ENCODE data around the gene NCOA1.

The NCOA1 gene

DNA sequence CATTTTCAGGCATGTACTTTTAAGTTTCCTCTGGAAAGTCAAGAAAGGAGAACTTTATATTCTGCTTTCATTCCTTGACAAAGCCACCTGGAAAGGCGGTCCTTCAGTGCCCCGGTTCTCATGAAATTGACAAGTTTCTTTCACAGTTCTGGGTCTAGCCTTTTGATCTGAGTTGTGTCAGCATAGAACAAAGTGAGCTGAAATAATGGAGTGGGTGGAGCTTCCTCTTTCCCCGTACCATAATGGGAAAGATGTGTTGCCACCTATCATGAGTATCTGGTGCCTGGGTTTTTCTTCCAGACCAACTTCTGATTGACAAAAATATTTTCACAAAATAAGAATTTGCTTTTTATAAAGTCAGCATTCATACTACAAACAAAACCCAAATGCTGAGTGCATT, 252.9 kb downstream of the NCOA1 start:
- DNase-seq (ENCODE audit: insufficient read length, low spot score) (no peak), FAIRE-seq (no peak)
- TF ChIP-seq POU2F2 (IDR thresholded peaks at IDR 0.05; ENCODE audit: low read depth, low read length): no peak
- TF ChIP-seq POLR2AphosphoS5 (IDR thresholded peaks at IDR 0.05; ENCODE audit: low read depth, low read length): no peak
- TF ChIP-seq SPI1 (IDR thresholded peaks at IDR 0.05; ENCODE audit: low read depth, low read length): no peak
- TF ChIP-seq TAF1 (IDR thresholded peaks at IDR 0.05; ENCODE audit: low read depth, low read length): no peak
- no peak for TF ChIP-seq PAX5 (IDR thresholded peaks at IDR 0.05; ENCODE audit: insufficient read depth, low read length, severe bottlenecking)
- no peak for TF ChIP-seq POLR2A (IDR thresholded peaks at IDR 0.05; ENCODE audit: low read depth, low read length)

DNA sequence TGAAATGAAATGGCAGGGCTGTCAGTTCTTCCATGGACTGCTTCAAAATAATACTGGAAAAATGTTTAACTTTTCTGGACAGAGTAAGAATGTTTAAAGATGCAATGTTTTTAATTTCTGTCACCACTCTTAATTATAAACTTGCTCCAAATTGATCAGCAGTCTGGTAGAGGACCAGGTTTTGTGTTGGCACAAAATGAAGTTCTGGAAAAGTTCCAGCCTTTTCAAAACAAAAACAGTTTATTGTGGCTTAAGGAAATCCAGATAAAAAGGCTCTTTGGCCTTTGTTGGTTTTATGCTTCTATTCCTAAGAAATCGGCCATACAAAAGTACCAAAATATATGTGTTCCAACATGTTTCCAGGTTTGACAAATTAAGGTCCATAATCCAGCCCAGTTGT, 253.3 kb downstream of the NCOA1 start:
- FAIRE-seq: no peak
- TF ChIP-seq POLR2AphosphoS5 (IDR thresholded peaks at IDR 0.05; ENCODE audit: low read depth, low read length): no peak
- TF ChIP-seq POLR2A (IDR thresholded peaks at IDR 0.05; ENCODE audit: low read depth, low read length): no peak
- no peak for TF ChIP-seq PAX5 (IDR thresholded peaks at IDR 0.05; ENCODE audit: insufficient read depth, low read length, severe bottlenecking)
- TF ChIP-seq SPI1 (IDR thresholded peaks at IDR 0.05; ENCODE audit: low read depth, low read length): no peak
- TF ChIP-seq TAF1 (IDR thresholded peaks at IDR 0.05; ENCODE audit: low read depth, low read length): no peak
- TF ChIP-seq POU2F2 (IDR thresholded peaks at IDR 0.05; ENCODE audit: low read depth, low read length): no peak
- DNase-seq (ENCODE audit: insufficient read length, low spot score): no peak

DNA sequence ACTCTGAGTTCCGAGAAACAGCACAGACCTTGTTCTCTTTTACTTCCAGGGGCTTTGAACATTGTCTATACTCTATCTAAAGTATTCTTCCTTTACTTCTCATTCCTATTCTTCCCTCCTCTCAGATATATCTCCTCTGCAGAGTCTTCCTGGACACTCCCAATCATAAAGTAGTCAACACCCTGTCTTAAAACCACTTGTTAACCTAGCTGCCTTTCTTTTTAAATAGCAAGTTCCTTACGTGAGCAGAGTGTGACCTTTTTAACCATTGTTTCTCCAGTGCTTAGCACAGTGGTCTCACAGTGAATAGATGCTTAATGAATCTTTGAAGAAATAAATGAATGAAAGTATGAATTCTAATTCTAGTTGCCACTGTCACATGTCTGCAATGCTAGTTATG, 254.8 kb downstream of the NCOA1 start:
- TF ChIP-seq POLR2AphosphoS5 (IDR thresholded peaks at IDR 0.05; ENCODE audit: low read depth, low read length): no peak
- TF ChIP-seq PAX5 (IDR thresholded peaks at IDR 0.05; ENCODE audit: insufficient read depth, low read length, severe bottlenecking): no peak
- TF ChIP-seq POU2F2 (IDR thresholded peaks at IDR 0.05; ENCODE audit: low read depth, low read length): no peak
- TF ChIP-seq TAF1 (IDR thresholded peaks at IDR 0.05; ENCODE audit: low read depth, low read length): no peak
- no peak for TF ChIP-seq SPI1 (IDR thresholded peaks at IDR 0.05; ENCODE audit: low read depth, low read length)
- no peak for TF ChIP-seq POLR2A (IDR thresholded peaks at IDR 0.05; ENCODE audit: low read depth, low read length)
- FAIRE-seq (no peak), DNase-seq (ENCODE audit: insufficient read length, low spot score) (no peak)

DNA sequence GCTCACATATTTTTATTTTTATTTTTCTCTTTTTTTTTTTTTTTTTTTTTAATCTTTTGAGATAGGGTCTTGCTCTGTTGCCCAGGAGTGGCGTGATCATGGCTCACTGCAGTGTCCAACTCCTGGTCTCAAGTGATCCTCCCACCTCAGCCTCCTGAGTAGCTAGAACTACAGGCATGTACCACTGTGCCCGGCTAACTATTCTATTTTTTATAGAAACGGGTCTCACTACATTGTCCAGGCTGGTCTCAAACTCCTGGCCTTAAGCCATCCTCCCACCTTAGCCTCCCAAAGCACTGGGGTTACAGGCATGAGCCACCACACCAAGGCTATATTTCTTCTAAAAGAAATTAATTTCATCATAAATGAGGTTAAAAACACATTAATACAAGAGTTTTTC, 256.2 kb downstream of the NCOA1 start:
- DNase-seq (ENCODE audit: insufficient read length, low spot score): no peak
- TF ChIP-seq POLR2A (IDR thresholded peaks at IDR 0.05; ENCODE audit: low read depth, low read length) (no peak), SPI1 (IDR thresholded peaks at IDR 0.05; ENCODE audit: low read depth, low read length) (no peak), POU2F2 (IDR thresholded peaks at IDR 0.05; ENCODE audit: low read depth, low read length) (no peak), POLR2AphosphoS5 (IDR thresholded peaks at IDR 0.05; ENCODE audit: low read depth, low read length) (no peak), PAX5 (IDR thresholded peaks at IDR 0.05; ENCODE audit: insufficient read depth, low read length, severe bottlenecking) (no peak), TAF1 (IDR thresholded peaks at IDR 0.05; ENCODE audit: low read depth, low read length) (no peak)
- no peak for FAIRE-seq

DNA sequence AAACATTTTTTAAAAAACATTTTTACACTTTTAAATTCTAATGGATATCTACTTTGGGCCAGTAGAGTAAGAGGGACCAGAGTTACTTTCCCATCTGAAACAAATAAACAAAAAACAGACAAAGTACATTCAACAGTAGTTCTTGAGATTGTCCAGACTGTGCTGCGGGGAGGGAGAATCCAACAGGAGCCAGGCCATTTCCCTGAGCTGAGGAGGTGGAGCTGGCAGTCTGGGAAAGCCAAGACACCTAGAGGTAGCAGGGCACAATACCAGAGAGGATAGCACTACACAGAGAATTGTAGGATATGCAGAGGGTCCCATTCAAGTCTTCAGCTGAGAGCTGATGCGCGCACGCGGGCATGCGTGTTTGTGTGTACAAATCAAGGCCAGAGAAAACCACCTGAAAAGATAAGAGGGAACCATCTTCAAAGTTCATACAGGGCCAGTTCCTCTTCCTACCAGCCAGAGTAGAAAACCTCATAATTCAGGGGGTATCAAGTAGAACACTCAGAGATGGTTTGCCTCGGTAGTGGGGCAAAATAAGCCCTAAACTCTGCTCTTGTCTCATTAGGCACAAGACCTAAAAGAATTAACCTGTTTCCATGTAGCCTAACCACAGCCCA, 258.1 kb downstream of the NCOA1 start:
- no peak for DNase-seq (ENCODE audit: insufficient read length, low spot score)
- no peak for FAIRE-seq
- TF ChIP-seq POLR2A (IDR thresholded peaks at IDR 0.05; ENCODE audit: low read depth, low read length): no peak

DNA sequence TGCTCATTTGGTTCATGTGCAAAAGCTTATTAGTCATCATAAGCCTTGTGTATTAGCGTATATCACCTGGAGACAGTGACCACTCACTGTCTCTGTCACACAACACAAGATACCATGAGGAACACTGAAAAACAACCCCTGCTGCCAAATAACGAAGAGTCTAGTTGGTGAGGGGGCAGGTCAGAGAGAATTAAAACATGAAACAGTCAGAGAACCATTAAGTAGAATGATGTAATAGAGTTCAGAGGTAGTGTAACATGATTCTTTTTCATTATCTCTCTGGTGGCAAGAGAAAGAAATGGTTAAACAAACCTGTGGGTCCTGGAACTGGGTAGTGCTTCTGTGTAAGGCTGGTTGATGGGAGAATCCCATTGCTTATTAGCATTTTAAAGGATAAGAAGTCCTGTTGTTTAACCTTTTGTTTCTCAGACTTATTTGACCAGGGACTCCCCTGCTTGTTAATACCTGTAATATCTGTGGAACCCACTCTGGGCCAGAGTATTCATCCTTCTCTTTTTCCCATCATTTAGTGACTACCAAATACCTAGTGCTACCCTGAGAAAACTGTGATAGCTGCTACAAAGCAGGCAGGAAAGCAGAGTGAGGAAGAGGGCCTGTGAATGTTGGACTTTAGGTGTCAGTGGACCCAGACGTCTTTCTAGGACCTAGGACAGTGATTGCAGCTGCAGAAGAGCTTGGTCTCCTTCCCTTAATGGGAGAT, 264.1 kb downstream of the NCOA1 start:
- DNase-seq (ENCODE audit: insufficient read length, low spot score) (no peak), FAIRE-seq (no peak)
- TF ChIP-seq POLR2AphosphoS5 (IDR thresholded peaks at IDR 0.05; ENCODE audit: low read depth, low read length) (no peak), POU2F2 (IDR thresholded peaks at IDR 0.05; ENCODE audit: low read depth, low read length) (no peak), POLR2A (IDR thresholded peaks at IDR 0.05; ENCODE audit: low read depth, low read length) (no peak), PAX5 (IDR thresholded peaks at IDR 0.05; ENCODE audit: insufficient read depth, low read length, severe bottlenecking) (no peak), SPI1 (IDR thresholded peaks at IDR 0.05; ENCODE audit: low read depth, low read length) (no peak), TAF1 (IDR thresholded peaks at IDR 0.05; ENCODE audit: low read depth, low read length) (no peak)

DNA sequence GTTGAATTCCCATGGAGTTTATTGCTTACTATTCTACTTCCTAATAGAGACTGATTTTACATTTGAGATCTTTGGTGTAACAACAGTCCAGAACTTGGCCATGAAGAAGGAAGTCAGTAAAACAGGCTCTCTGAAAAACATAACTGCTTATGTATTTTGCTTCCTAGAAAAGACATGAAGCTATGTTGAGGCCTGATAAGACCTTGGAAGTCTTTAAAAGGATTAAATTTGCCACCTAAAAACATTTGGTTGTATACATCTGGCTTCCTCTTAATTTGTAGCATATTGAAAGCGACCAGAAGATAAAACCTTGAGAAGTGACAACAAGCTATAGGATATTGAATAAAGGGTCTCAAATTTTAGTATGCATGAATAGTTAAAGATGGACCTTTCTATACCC, 265.7 kb downstream of the NCOA1 start:
- no peak for FAIRE-seq
- DNase-seq (ENCODE audit: insufficient read length, low spot score): no peak

DNA sequence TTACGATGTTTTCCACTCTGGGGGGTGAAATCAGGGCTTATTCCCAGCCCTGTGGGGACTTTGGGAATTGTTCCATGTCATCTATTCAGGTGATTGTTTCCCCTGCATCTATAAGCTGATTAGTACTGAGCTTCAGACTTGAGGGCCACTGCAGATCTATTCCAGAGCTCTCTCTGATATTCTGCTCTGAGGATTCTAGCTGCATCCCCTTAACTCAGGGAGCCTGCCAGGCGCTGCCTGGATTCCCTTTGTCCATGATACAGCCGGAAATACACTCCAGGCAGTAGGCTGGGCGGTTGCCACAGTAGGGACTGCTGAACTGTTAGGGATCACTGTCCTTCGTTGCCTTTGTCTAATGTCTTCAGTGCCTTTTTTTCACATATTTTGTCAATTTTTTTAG, 270.8 kb downstream of the NCOA1 start:
- no peak for TF ChIP-seq PAX5 (IDR thresholded peaks at IDR 0.05; ENCODE audit: insufficient read depth, low read length, severe bottlenecking)
- TF ChIP-seq TAF1 (IDR thresholded peaks at IDR 0.05; ENCODE audit: low read depth, low read length): no peak
- TF ChIP-seq SPI1 (IDR thresholded peaks at IDR 0.05; ENCODE audit: low read depth, low read length): no peak
- TF ChIP-seq POLR2A (IDR thresholded peaks at IDR 0.05; ENCODE audit: low read depth, low read length): no peak
- TF ChIP-seq POLR2AphosphoS5 (IDR thresholded peaks at IDR 0.05; ENCODE audit: low read depth, low read length): no peak
- TF ChIP-seq POU2F2 (IDR thresholded peaks at IDR 0.05; ENCODE audit: low read depth, low read length): no peak
- DNase-seq (ENCODE audit: insufficient read length, low spot score) (no peak), FAIRE-seq (no peak)

More for the DNA sequence above, 265.7 kb downstream of the NCOA1 start:
- TF ChIP-seq POU2F2 (IDR thresholded peaks at IDR 0.05; ENCODE audit: low read depth, low read length): no peak
- TF ChIP-seq PAX5 (IDR thresholded peaks at IDR 0.05; ENCODE audit: insufficient read depth, low read length, severe bottlenecking): no peak
- TF ChIP-seq POLR2AphosphoS5 (IDR thresholded peaks at IDR 0.05; ENCODE audit: low read depth, low read length): no peak
- no peak for TF ChIP-seq POLR2A (IDR thresholded peaks at IDR 0.05; ENCODE audit: low read depth, low read length)
- TF ChIP-seq SPI1 (IDR thresholded peaks at IDR 0.05; ENCODE audit: low read depth, low read length): no peak
- no peak for TF ChIP-seq TAF1 (IDR thresholded peaks at IDR 0.05; ENCODE audit: low read depth, low read length)

DNA sequence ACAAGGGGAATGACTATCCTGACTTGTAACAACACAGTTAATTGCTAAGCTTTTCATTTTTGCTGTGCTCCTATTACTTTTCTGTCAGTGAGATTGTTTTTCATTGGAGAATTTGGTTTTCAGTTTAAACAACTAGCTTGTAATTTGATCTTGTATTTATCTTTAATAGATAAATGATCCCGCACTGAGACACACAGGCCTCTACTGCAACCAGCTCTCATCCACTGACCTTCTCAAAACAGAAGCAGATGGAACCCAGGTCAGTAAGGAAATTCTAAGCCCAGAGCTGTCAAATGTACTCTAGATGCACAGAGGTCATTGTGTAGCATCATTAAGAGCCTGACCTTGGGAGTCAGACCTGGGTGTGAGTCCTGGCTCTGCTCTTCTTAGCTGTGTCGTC, 271.5 kb downstream of the NCOA1 start:
- DNase-seq (ENCODE audit: insufficient read length, low spot score) (no peak), FAIRE-seq (no peak)
- TF ChIP-seq SPI1 (IDR thresholded peaks at IDR 0.05; ENCODE audit: low read depth, low read length): no peak
- no peak for TF ChIP-seq POU2F2 (IDR thresholded peaks at IDR 0.05; ENCODE audit: low read depth, low read length)
- no peak for TF ChIP-seq PAX5 (IDR thresholded peaks at IDR 0.05; ENCODE audit: insufficient read depth, low read length, severe bottlenecking)
- TF ChIP-seq TAF1 (IDR thresholded peaks at IDR 0.05; ENCODE audit: low read depth, low read length): no peak
- no peak for TF ChIP-seq POLR2AphosphoS5 (IDR thresholded peaks at IDR 0.05; ENCODE audit: low read depth, low read length)
- TF ChIP-seq POLR2A (IDR thresholded peaks at IDR 0.05; ENCODE audit: low read depth, low read length): no peak

All from GM12891 (cell line).